HepG2 (cell line): ENCODE measurements around the gene TULP3. TPM values are rescaled to one million over a fixed set of nuclear protein-coding genes. Genes with fewer than 3 reads are reported as not detected.

ENCODE experiments used
- E2F5 ChIP-seq: sonication (generic); formaldehyde crosslinking; conservative IDR thresholded peaks from 2 replicates; pipeline ENCODE4 v1.4.0; 2020; ENCODE audit warnings: missing genetic modification reagents
- EZH2 ChIP-seq: conservative IDR thresholded peaks from 2 replicates; pipeline ENCODE4 v1.6.1; 2012; ENCODE audit warnings: mild to moderate bottlenecking, low read depth, low read length, moderate library complexity
- GATAD1 ChIP-seq: IDR thresholded peaks from 2 replicates; pipeline ENCODE4 v1.6.1; 2016; ENCODE audit warnings: missing genetic modification reagents, missing compliant biosample characterization
- HNRNPUL1 ChIP-seq: fragments of 200-400 bp; formaldehyde crosslinking; IDR thresholded peaks from 2 replicates; pipeline ENCODE4 v1.6.1; 2017; ENCODE audit warnings: low read depth, mild to moderate bottlenecking, low read length, moderate library complexity
- MAF1 ChIP-seq: sonication (generic); formaldehyde crosslinking; IDR thresholded peaks from 2 replicates; pipeline ENCODE4 v1.5.0; 2020; ENCODE audit warnings: missing genetic modification reagents, borderline replicate concordance
- MXD4 ChIP-seq: IDR thresholded peaks from 2 replicates; pipeline ENCODE4 v1.6.1; 2016; ENCODE audit warnings: mild to moderate bottlenecking, missing biosample characterization, missing genetic modification reagents
- ONECUT2 ChIP-seq: sonication (generic); formaldehyde crosslinking; IDR thresholded peaks from 2 replicates; pipeline ENCODE4 v1.4.0; 2020; ENCODE audit warnings: missing genetic modification reagents
- SRY ChIP-seq: sonication (generic); formaldehyde crosslinking; IDR thresholded peaks from 2 replicates; pipeline ENCODE4 v1.8.0; 2022; ENCODE audit warnings: mild to moderate bottlenecking, missing genetic modification reagents
- STAT6 ChIP-seq: sonication (generic); formaldehyde crosslinking; IDR thresholded peaks from 2 replicates; pipeline ENCODE4 v1.4.0; 2020; ENCODE audit warnings: missing genetic modification reagents, mild to moderate bottlenecking, borderline replicate concordance
- TARDBP ChIP-seq: sonication (generic); formaldehyde crosslinking; IDR thresholded peaks from 2 replicates; pipeline ENCODE4 v1.8.0; 2022; ENCODE audit warnings: mild to moderate bottlenecking, missing genetic modification reagents
- YEATS4 ChIP-seq: sonication (generic); formaldehyde crosslinking; IDR thresholded peaks from 2 replicates; pipeline ENCODE4 v1.4.0; 2020; ENCODE audit warnings: missing genetic modification reagents, borderline replicate concordance
- ZFP90 ChIP-seq: sonication (generic); formaldehyde crosslinking; IDR thresholded peaks from 2 replicates; pipeline ENCODE4 v1.8.0; 2022; ENCODE audit warnings: missing genetic modification reagents, mild to moderate bottlenecking, inconsistent platforms, borderline replicate concordance
- ZMAT3 ChIP-seq: sonication (generic); formaldehyde crosslinking; conservative IDR thresholded peaks from 2 replicates; pipeline ENCODE4 v1.7.0; 2021; ENCODE audit warnings: missing genetic modification reagents
- ZNF20 ChIP-seq: sonication (generic); formaldehyde crosslinking; IDR thresholded peaks from 2 replicates; pipeline ENCODE4 v1.4.0; 2020; ENCODE audit warnings: mild to moderate bottlenecking, moderate library complexity, missing genetic modification reagents
- ZNF354B ChIP-seq: sonication (generic); formaldehyde crosslinking; IDR thresholded peaks from 2 replicates; pipeline ENCODE4 v1.8.0; 2022; ENCODE audit warnings: mild to moderate bottlenecking, missing genetic modification reagents
- ZNF629 ChIP-seq: sonication (generic); formaldehyde crosslinking; conservative IDR thresholded peaks from 2 replicates; pipeline ENCODE4 v1.5.0; 2020; ENCODE audit warnings: missing genetic modification reagents
- ZNF670 ChIP-seq: sonication (generic); formaldehyde crosslinking; IDR thresholded peaks from 2 replicates; pipeline ENCODE4 v1.8.0; 2022; ENCODE audit warnings: mild to moderate bottlenecking, missing genetic modification reagents, borderline replicate concordance
- ZNF709 ChIP-seq: sonication (generic); formaldehyde crosslinking; IDR thresholded peaks from 2 replicates; pipeline ENCODE4 v1.5.0; 2020; ENCODE audit warnings: mild to moderate bottlenecking, missing genetic modification reagents
- ZNF770 ChIP-seq: sonication (generic); formaldehyde crosslinking; IDR thresholded peaks from 2 replicates; pipeline ENCODE4 v1.5.0; 2020; ENCODE audit warnings: mild to moderate bottlenecking, missing genetic modification reagents
- ZNF879 ChIP-seq: sonication (generic); formaldehyde crosslinking; IDR thresholded peaks from 2 replicates; pipeline ENCODE4 v1.8.1; 2023; ENCODE audit warnings: missing genetic modification reagents
- ZSCAN12 ChIP-seq: sonication (generic); formaldehyde crosslinking; IDR thresholded peaks from 2 replicates; pipeline ENCODE4 v1.9.0; 2021; ENCODE audit warnings: mild to moderate bottlenecking, missing genetic modification reagents
- ZSCAN20 ChIP-seq: sonication (generic); formaldehyde crosslinking; IDR thresholded peaks from 2 replicates; pipeline ENCODE4 v1.4.0; 2020; ENCODE audit warnings: missing genetic modification reagents, mild to moderate bottlenecking, borderline replicate concordance
- polyA plus RNA-seq, 8 experiments: library from polyadenylated mRNA; depleted of rRNA in 3 of 8; stranded (reverse) in 7 of 8; unstranded in 1 of 8; fragments of >200 nt; fragmentation: Illumina TruSeq in 4 of 8; extraction: Trizol in 4 of 8; gene quantifications; 2 replicates each; pipeline versions ENCODE4 v1.2.1 to v1.2.3, GENCODE V29; 2011 to 2016; ENCODE audit warnings: low read depth in 4 of 8, missing spikeins in 1 of 8, mixed read lengths in 1 of 8; ENCODE audit not compliant: insufficient read depth in 1 of 8
- total RNA-seq, 5 experiments: library from RNA; depleted of rRNA; stranded (reverse); fragments of >200 nt; fragmentation: Illumina TruSeq; extraction: Trizol; gene quantifications; 2 replicates each; pipeline ENCODE4 v1.2.3, GENCODE V29; 2016; ENCODE audit warnings: low read depth in 1 of 5
- TF ChIP-seq, protein P1 (sequence below): sonication (generic); formaldehyde crosslinking; IDR thresholded peaks from 2 replicates; pipeline ENCODE4 v1.4.0; 2020; ENCODE audit warnings: missing genetic modification reagents

Gene TULP3
- total and polyA plus RNA-seq, 2 of the 13 experiments (the other 11 are each of a cell fraction or from before 2014, with no cell fraction given): 11.2 to 13.2 TPM

DNA sequence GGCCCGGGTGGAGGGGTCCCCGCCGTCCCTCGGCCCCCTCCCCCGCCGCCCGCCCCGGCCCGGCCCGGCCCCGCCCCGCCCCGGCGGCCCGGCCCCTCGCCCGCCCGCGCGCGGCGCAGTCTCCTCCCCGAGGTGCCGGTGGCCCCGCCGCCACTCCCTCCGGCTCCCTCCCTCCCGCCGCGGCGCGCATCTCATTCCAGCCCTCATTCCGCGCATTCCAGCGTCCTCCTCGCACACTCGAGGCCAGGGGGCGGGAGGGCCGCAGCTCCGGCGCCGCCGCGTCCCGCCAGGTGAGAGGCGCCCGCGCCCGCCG, 68.5 kb downstream of the TULP3 start, which contains the start of gene TEAD4 (continued):
- no peak for TF ChIP-seq STAT6 (CRISPR knock-in tag)
- TF ChIP-seq EZH2: no peak
- TF ChIP-seq ZNF709 (CRISPR knock-in tag): no peak; the same call in 1 of the 2 replicates
- no peak for TF ChIP-seq ZNF879 (CRISPR knock-in tag)
- TF ChIP-seq ZFP90 (CRISPR knock-in tag): no peak
- TF ChIP-seq ZMAT3 (CRISPR knock-in tag): peak; percentile 3; the same call in 1 of the 2 replicates
- no peak for TF ChIP-seq ZSCAN12 (CRISPR knock-in tag)
- TF ChIP-seq YEATS4 (CRISPR knock-in tag): no peak
- peak; percentile 36; the same call in 1 of the 2 replicates for TF ChIP-seq GATAD1 (CRISPR knock-in tag)
- no peak for TF ChIP-seq HNRNPUL1
- TF ChIP-seq ONECUT2 (CRISPR knock-in tag): no peak
- TF ChIP-seq ZNF354B (CRISPR knock-in tag): no peak
- no peak for TF ChIP-seq ZNF670 (CRISPR knock-in tag)
- TF ChIP-seq ZSCAN20 (CRISPR knock-in tag): no peak
- TF ChIP-seq, protein P1, sequence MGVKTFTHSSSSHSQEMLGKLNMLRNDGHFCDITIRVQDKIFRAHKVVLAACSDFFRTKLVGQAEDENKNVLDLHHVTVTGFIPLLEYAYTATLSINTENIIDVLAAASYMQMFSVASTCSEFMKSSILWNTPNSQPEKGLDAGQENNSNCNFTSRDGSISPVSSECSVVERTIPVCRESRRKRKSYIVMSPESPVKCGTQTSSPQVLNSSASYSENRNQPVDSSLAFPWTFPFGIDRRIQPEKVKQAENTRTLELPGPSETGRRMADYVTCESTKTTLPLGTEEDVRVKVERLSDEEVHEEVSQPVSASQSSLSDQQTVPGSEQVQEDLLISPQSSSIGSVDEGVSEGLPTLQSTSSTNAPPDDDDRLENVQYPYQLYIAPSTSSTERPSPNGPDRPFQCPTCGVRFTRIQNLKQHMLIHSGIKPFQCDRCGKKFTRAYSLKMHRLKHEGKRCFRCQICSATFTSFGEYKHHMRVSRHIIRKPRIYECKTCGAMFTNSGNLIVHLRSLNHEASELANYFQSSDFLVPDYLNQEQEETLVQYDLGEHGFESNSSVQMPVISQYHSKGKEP: no peak
- TF ChIP-seq MXD4 (CRISPR knock-in tag): no peak; the same call in 1 of the 2 replicates
- no peak for TF ChIP-seq TARDBP
- TF ChIP-seq MAF1 (CRISPR knock-in tag): no peak
- TF ChIP-seq ZNF20 (CRISPR knock-in tag): no peak
- peak; percentile 59; the same call in 1 of the 2 replicates for TF ChIP-seq E2F5 (CRISPR knock-in tag)
- no peak for TF ChIP-seq ZNF770
- TF ChIP-seq ZNF629 (CRISPR knock-in tag): no peak
- TF ChIP-seq SRY (CRISPR knock-in tag): no peak
